WTC11 (cell line): ENCODE data around the gene NECAB2. TPM values are rescaled to one million over a fixed set of nuclear protein-coding genes. Genes with fewer than 3 reads are reported as not detected.

Experiments
- ATAC-seq: fragments of 200-7000 bp; cut with Tn5 transposase; 2 replicates; pipeline ENCODE4 v1.10.0; 2021; ENCODE audit warnings: mild to moderate bottlenecking, moderate library complexity
- CTCF ChIA-PET: fragments of 300-600 bp; sonication (Branson Sonifier 250); formaldehyde crosslinking; loops from one replicate; lab custom pipeline; 2021; ENCODE audit warnings: antibody characterized with exemption; lab: Charles Lee
- POLR2A ChIA-PET: fragments of 350-600 bp; sonication (Branson Sonifier 250); formaldehyde crosslinking; loops from one replicate; lab custom pipeline; 2021; ENCODE audit warnings: antibody characterized with exemption; lab: Charles Lee
- DNase-seq: peaks from one replicate; pipeline ENCODE4 v3.0.0; 2021; ENCODE audit warnings: low spot score
- H3K27ac Mint-ChIP-seq: 2 replicates; pipeline ENCODE4 v1.8.0; 2021; ENCODE audit warnings: mixed read lengths
- H3K27me3 Mint-ChIP-seq: 2 replicates; pipeline ENCODE4 v1.8.0; 2021; ENCODE audit warnings: low read depth, mild to moderate bottlenecking, moderate library complexity, mixed read lengths
- H3K36me3 Mint-ChIP-seq: 2 replicates; pipeline ENCODE4 v1.8.0; 2021; ENCODE audit warnings: mixed read lengths
- H3K4me1 Mint-ChIP-seq: 2 replicates; pipeline ENCODE4 v1.8.0; 2022; ENCODE audit warnings: mixed read lengths
- H3K4me3 Mint-ChIP-seq: 2 replicates; pipeline ENCODE4 v1.8.0; 2021; ENCODE audit warnings: mild to moderate bottlenecking, moderate library complexity, mixed read lengths
- H3K9me3 Mint-ChIP-seq: 2 replicates; pipeline ENCODE4 v1.8.0; 2021; ENCODE audit warnings: mixed read lengths
- ETV6 ChIP-seq: sonication (generic); formaldehyde crosslinking; IDR thresholded peaks from 2 replicates; pipeline ENCODE4 v1.8.1; 2022; ENCODE audit warnings: mild to moderate bottlenecking, missing genetic modification reagents
- FOXJ3 ChIP-seq: sonication (generic); formaldehyde crosslinking; IDR thresholded peaks from 2 replicates; pipeline ENCODE4 v1.9.0; 2021; ENCODE audit warnings: missing genetic modification reagents, mild to moderate bottlenecking, borderline replicate concordance
- FOXP1 ChIP-seq: sonication (generic); formaldehyde crosslinking; IDR thresholded peaks from 2 replicates; pipeline ENCODE4 v1.8.0; 2022; ENCODE audit warnings: missing genetic modification reagents, mild to moderate bottlenecking, moderate library complexity, borderline replicate concordance
- GABPB1 ChIP-seq: sonication (generic); formaldehyde crosslinking; IDR thresholded peaks from 2 replicates; pipeline ENCODE4 v1.8.1; 2023; ENCODE audit warnings: mild to moderate bottlenecking, missing genetic modification reagents
- NR1H2 ChIP-seq: sonication (generic); formaldehyde crosslinking; IDR thresholded peaks from 2 replicates; pipeline ENCODE4 v1.9.0; 2021; ENCODE audit warnings: mild to moderate bottlenecking, moderate library complexity, missing genetic modification reagents
- TEAD4 ChIP-seq: sonication (generic); formaldehyde crosslinking; IDR thresholded peaks from 2 replicates; pipeline ENCODE4 v1.8.0; 2022; ENCODE audit warnings: mild to moderate bottlenecking, missing genetic modification reagents
- ZBTB43 ChIP-seq: sonication (generic); formaldehyde crosslinking; IDR thresholded peaks from 2 replicates; pipeline ENCODE4 v1.8.1; 2023; ENCODE audit warnings: mild to moderate bottlenecking, missing genetic modification reagents
- ZNF121 ChIP-seq: sonication (generic); formaldehyde crosslinking; IDR thresholded peaks from 2 replicates; pipeline ENCODE4 v1.8.0; 2023; ENCODE audit warnings: missing genetic modification reagents
- ZNF263 ChIP-seq: sonication (generic); formaldehyde crosslinking; IDR thresholded peaks from 2 replicates; pipeline ENCODE4 v1.8.1; 2022; ENCODE audit warnings: low read depth, mild to moderate bottlenecking, moderate library complexity, missing genetic modification reagents
- ZNF416 ChIP-seq: fragments of 250-450 bp; sonication (Bioruptor Pico); IDR thresholded peaks from 2 replicates; pipeline ENCODE4 v1.9.0; 2021; ENCODE audit warnings: mild to moderate bottlenecking, inconsistent platforms
- ZNF423 ChIP-seq: fragments of 250-450 bp; sonication (Bioruptor Pico); IDR thresholded peaks from 2 replicates; pipeline ENCODE4 v2.1.2; 2022; ENCODE audit warnings: mild to moderate bottlenecking, moderate library complexity
- ZNF532 ChIP-seq: fragments of 250-450 bp; sonication (Bioruptor Pico); IDR thresholded peaks from 2 replicates; pipeline ENCODE4 v1.9.0; 2021; ENCODE audit warnings: mild to moderate bottlenecking, borderline replicate concordance
- total RNA-seq: library from RNA; stranded (reverse); gene quantifications from 3 replicates; pipeline ENCODE4 v1.2.3, GENCODE V29; 2021
- TF ChIP-seq, protein P1 (sequence below): sonication (generic); formaldehyde crosslinking; IDR thresholded peaks from 2 replicates; pipeline ENCODE4 v1.8.0; 2022; ENCODE audit warnings: mild to moderate bottlenecking, missing genetic modification reagents
- TF ChIP-seq, protein P2 (sequence below): sonication (generic); formaldehyde crosslinking; IDR thresholded peaks from 2 replicates; pipeline ENCODE4 v1.8.0; 2022; ENCODE audit warnings: mild to moderate bottlenecking, missing genetic modification reagents

The NECAB2 gene
- total RNA-seq, 1 experiment from 2014 or later: 2.9 TPM

GRCh38 chr16:84042308-84042878 is 74.3 kb downstream of the NECAB2 start, which contains the start of gene SLC38A8:
TSS of gene SLC38A8 (minus strand) at chr16:84042795. CDS start at chr16:84042157, 638 bp downstream.
- Mint-ChIP-seq H3K4me3 (no peak within 1 kb of the TSS), H3K27me3 (no peaks in the 10 kb centered on the region), H3K36me3 (no peaks in the 10 kb centered on the region), H3K27ac (no peak within 1 kb of the TSS), H3K9me3 (no peaks in the 10 kb centered on the region), H3K4me1 (peaks cover 17% of the 10 kb centered on the region)
- ATAC-seq (no peak), DNase-seq (no peak)
- ChIA-PET POLR2A (no interaction called here), CTCF (interaction anchor here (1.0 to 10.2 kb wide), 15 partner anchors 10 to 145 kb away, joined by 3 to 131 read pairs (median 7); partner anchors contain the start of genes MBTPS1, OSGIN1 and TAF1C)
- TF ChIP-seq FOXP1 (no peak), ZNF263 (no peak), NR1H2 (CRISPR knock-in tag) (no peak), ZNF532 (CRISPR knock-in tag) (no peak), ETV6 (CRISPR knock-in tag) (no peak), ZNF416 (CRISPR knock-in tag) (no peak), TEAD4 (CRISPR knock-in tag) (no peak)
- TF ChIP-seq, protein P1, sequence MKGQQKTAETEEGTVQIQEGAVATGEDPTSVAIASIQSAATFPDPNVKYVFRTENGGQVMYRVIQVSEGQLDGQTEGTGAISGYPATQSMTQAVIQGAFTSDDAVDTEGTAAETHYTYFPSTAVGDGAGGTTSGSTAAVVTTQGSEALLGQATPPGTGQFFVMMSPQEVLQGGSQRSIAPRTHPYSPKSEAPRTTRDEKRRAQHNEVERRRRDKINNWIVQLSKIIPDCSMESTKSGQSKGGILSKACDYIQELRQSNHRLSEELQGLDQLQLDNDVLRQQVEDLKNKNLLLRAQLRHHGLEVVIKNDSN (CRISPR knock-in tag): no peak

GRCh38 chr16:84042879-84043485 is 74.9 kb downstream of the NECAB2 start:
- no peak overlapping the region for H3K4me3 Mint-ChIP-seq
- ChIA-PET POLR2A (no interaction called here), CTCF (interaction anchor here (1.0 to 10.2 kb wide), 15 partner anchors 11 to 144 kb away, joined by 3 to 131 read pairs (median 7); partner anchors contain the start of genes MBTPS1, OSGIN1 and TAF1C)
- H3K27ac Mint-ChIP-seq: no peak overlapping the region
- no peaks in the 10 kb centered on the region for H3K27me3 Mint-ChIP-seq
- TF ChIP-seq ZNF121 (CRISPR knock-in tag) (0 out of 2 replicates have a peak, but pooled peaks have one; percentile 14), GABPB1 (peak; percentile 86), ZNF423 (CRISPR knock-in tag) (peak; percentile 15; the same call in 1 of the 2 replicates), ZBTB43 (CRISPR knock-in tag) (0 out of 2 replicates have a peak, but pooled peaks have one; percentile 23), FOXJ3 (no peak), TEAD4 (CRISPR knock-in tag) (no peak)
- TF ChIP-seq, protein P1 (CRISPR knock-in tag): no peak
- TF ChIP-seq, protein P2, sequence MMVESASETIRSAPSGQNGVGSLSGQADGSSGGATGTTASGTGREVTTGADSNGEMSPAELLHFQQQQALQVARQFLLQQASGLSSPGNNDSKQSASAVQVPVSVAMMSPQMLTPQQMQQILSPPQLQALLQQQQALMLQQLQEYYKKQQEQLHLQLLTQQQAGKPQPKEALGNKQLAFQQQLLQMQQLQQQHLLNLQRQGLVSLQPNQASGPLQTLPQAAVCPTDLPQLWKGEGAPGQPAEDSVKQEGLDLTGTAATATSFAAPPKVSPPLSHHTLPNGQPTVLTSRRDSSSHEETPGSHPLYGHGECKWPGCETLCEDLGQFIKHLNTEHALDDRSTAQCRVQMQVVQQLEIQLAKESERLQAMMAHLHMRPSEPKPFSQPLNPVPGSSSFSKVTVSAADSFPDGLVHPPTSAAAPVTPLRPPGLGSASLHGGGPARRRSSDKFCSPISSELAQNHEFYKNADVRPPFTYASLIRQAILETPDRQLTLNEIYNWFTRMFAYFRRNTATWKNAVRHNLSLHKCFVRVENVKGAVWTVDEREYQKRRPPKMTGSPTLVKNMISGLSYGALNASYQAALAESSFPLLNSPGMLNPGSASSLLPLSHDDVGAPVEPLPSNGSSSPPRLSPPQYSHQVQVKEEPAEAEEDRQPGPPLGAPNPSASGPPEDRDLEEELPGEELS (CRISPR knock-in tag): no peak
- no peaks in the 10 kb centered on the region for H3K9me3 Mint-ChIP-seq
- H3K4me1 Mint-ChIP-seq: peaks cover 17% of the 10 kb centered on the region
- H3K36me3 Mint-ChIP-seq: no peaks in the 10 kb centered on the region
- DNase-seq: peak; percentile 46
- peak; percentile 48 for ATAC-seq
